ENCODE results near the gene LRMDA. TPM values are rescaled to one million over a fixed set of nuclear protein-coding genes. Genes with fewer than 3 reads are reported as not detected.

Gene LRMDA
- total RNA-seq, 1 donor from 2014 or later: 0.96 TPM

- intact Hi-C loops (cut with DNase I): no loop called here
- no peaks in the 10 kb centered on the region for H3K36me3 ChIP-seq
- H3K27ac ChIP-seq: no peak overlapping the region
- peaks cover 0 to under 1% of the 10 kb centered on the region in 2 donors for H3K4me1 ChIP-seq
- H3K9me3 ChIP-seq: peaks cover 0 to 8% of the 10 kb centered on the region in 2 donors
- H3K4me3 ChIP-seq: no peak overlapping the region
- no peak for TF ChIP-seq CTCF (IDR thresholded peaks at IDR 0.05)
- no peak for DNase-seq (ENCODE audit: low spot score in 2 of 2)
- H3K27me3 ChIP-seq: no peaks in the 10 kb centered on the region
Observed at GRCh38 chr10:76416642-76417041, 985.2 kb downstream of the LRMDA start.

GRCh38 chr10:76420725-76421124 lies 989.3 kb downstream of the LRMDA start:
- Histone ChIP-seq H3K4me1 (no peaks in the 10 kb centered on the region), H3K27me3 (no peaks in the 10 kb centered on the region), H3K9me3 (peaks cover 0 to 8% of the 10 kb centered on the region in 2 donors), H3K27ac (no peak overlapping the region), H3K36me3 (no peaks in the 10 kb centered on the region), H3K4me3 (no peak overlapping the region)
- DNase-seq (ENCODE audit: low spot score in 2 of 2): no peak
- TF ChIP-seq CTCF (IDR thresholded peaks at IDR 0.05): no peak
- intact Hi-C loops (cut with DNase I): no loop called here

GRCh38 chr10:76422769-76423168 lies 991.3 kb downstream of the LRMDA start:
- H3K4me1 ChIP-seq: no peaks in the 10 kb centered on the region
- peaks cover 0 to 8% of the 10 kb centered on the region in 2 donors for H3K9me3 ChIP-seq
- H3K27ac ChIP-seq: no peak overlapping the region
- DNase-seq (ENCODE audit: low spot score in 2 of 2): no peak
- no peak for TF ChIP-seq CTCF (IDR thresholded peaks at IDR 0.05)
- no peaks in the 10 kb centered on the region for H3K36me3 ChIP-seq
- no peaks in the 10 kb centered on the region for H3K27me3 ChIP-seq
- intact Hi-C loops (cut with DNase I): no loop called here
- no peak overlapping the region for H3K4me3 ChIP-seq

DNA sequence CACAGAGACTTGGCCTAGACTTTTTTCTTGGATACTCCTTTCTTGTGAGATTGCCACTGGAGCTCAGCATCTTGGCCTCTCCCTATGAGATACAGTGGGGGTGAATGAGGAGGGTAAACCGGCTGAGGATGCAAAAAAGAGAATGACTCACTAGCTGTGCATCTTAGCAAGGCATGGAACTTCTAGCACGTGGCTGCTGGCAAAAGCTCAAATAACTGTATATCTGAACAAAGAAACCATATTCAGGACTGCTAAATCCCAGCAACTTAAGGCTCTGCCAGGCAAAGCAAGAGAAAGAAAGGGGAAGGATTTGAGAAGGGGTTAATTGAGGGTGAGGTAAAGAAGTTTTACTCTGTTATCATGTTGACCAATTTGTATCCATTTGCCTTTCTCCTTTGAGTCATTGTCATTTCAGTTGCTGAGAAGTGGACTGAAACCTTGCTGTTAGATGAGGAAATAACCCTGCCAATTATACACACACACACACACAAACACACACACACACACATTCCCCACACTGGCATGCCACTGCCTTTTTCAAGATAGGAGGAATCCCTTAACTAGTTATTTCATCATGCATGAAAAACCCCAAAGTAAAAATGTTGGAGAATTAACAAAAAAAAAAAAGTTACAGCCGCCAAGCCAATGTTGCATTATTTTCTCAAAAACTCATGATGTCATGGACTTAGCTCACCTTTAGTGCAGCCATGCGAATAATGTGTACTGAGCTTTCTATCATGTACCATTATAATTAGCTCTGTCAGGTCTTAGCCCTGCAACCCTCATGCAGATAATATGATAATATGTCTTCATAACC lies 997.3 kb downstream of the LRMDA start:
- TF ChIP-seq CTCF (IDR thresholded peaks at IDR 0.05): no peak
- H3K27me3 ChIP-seq: no peaks in the 10 kb centered on the region
- H3K4me1 ChIP-seq: peaks cover 10 to 42% of the 10 kb centered on the region in 2 donors
- H3K9me3 ChIP-seq: no peaks in the 10 kb centered on the region
- no peak for DNase-seq (ENCODE audit: low spot score in 2 of 2)
- H3K27ac ChIP-seq: peak overlapping the region; percentile 86
- intact Hi-C loops (cut with DNase I): loop anchor here (2.0 kb wide), 1 partner anchor 32 kb away; no protein-coding TSS in a partner anchor
- H3K36me3 ChIP-seq: no peaks in the 10 kb centered on the region
- H3K4me3 ChIP-seq: peak overlapping the region in 1 of 2 donors; percentile 41

- no peaks in the 10 kb centered on the region for H3K9me3 ChIP-seq
- intact Hi-C loops (cut with DNase I): loop anchor here (2.0 to 5.0 kb wide), 2 partner anchors 33 to 63 kb away; no protein-coding TSS in a partner anchor
- H3K4me1 ChIP-seq: peaks cover 10 to 42% of the 10 kb centered on the region in 2 donors
- no peaks in the 10 kb centered on the region for H3K36me3 ChIP-seq
- H3K27ac ChIP-seq: peak overlapping the region; percentile 86
- H3K27me3 ChIP-seq: no peaks in the 10 kb centered on the region
- no peak for TF ChIP-seq CTCF (IDR thresholded peaks at IDR 0.05)
- H3K4me3 ChIP-seq: peak overlapping the region; percentile 2 to 41
- DNase-seq (ENCODE audit: low spot score in 2 of 2): no peak
Observed at GRCh38 chr10:76429368-76430060, 998.1 kb downstream of the LRMDA start.

Measured in ascending aorta (tissue), 2 donors.